ENCODE measurements around the gene LMNTD2.

The LMNTD2 gene

GRCh38 chr11:553083-553987, 7.2 kb downstream of the LMNTD2 start:
- no peak for DNase-seq

GRCh38 chr11:551596-551995, 8.9 kb downstream of the LMNTD2 start:
- no peak for DNase-seq

- no peak for DNase-seq
Measured at GRCh38 chr11:551131-551530, 9.4 kb downstream of the LMNTD2 start.

GRCh38 chr11:550746-551085, 9.8 kb downstream of the LMNTD2 start:
- DNase-seq, result no peak

GRCh38 chr11:550021-550745, 10.4 kb downstream of the LMNTD2 start:
- DNase-seq, result no peak

GRCh38 chr11:548700-549603, 11.6 kb downstream of the LMNTD2 start:
- DNase-seq, result no peak

- DNase-seq, result no peak
Measured at GRCh38 chr11:545171-545570, 15.4 kb downstream of the LMNTD2 start.

- no peak for DNase-seq
Measured at GRCh38 chr11:544817-545166, 15.7 kb downstream of the LMNTD2 start.

- no peak for DNase-seq
Measured at GRCh38 chr11:541433-541885, 19.1 kb downstream of the LMNTD2 start.

- DNase-seq, result peak in 2 of 5 donors; percentile 5 to 12
Measured at GRCh38 chr11:540583-541432, 19.7 kb downstream of the LMNTD2 start.

GRCh38 chr11:539971-540481, 20.5 kb downstream of the LMNTD2 start:
- DNase-seq, result peak in 1 of 5 donors; percentile 6

- peak in 1 of 5 donors; percentile 13 for DNase-seq
Measured at GRCh38 chr11:538431-539051, 22.0 kb downstream of the LMNTD2 start.

GRCh38 chr11:537622-538430, 22.7 kb downstream of the LMNTD2 start:
- DNase-seq, result no peak

- peak; percentile 84 to 89 (median 87) for DNase-seq
Measured at GRCh38 chr11:536841-537621, 23.5 kb downstream of the LMNTD2 start, which contains the start of gene LRRC56. TSS of gene LRRC56 (plus strand) at chr11:537527. CDS start at chr11:540685, 3,158 bp downstream.

- peak; percentile 93 to 98 (median 95) for DNase-seq
Measured at GRCh38 chr11:535519-536454, 24.8 kb downstream of the LMNTD2 start, which contains the start of gene HRAS. TSS of gene HRAS (minus strand) at chr11:535576.

- DNase-seq, result no peak
Measured at GRCh38 chr11:535210-535518, 25.4 kb downstream of the LMNTD2 start.

GRCh38 chr11:534396-535209, 25.9 kb downstream of the LMNTD2 start:
- DNase-seq, result peak in 2 of 5 donors; percentile 27 to 53
